AG04449 (cell line): ENCODE measurements around the gene SEMA4B.

Experiments
- CTCF ChIA-PET: fragments of 350-600 bp; formaldehyde crosslinking; extraction: SDS; loops from one replicate; lab custom pipeline; 2021; ENCODE audit warnings: antibody characterized with exemption; lab: Yijun Ruan, JAX
- POLR2A ChIA-PET: fragments of 400-600, 350-600 bp; formaldehyde crosslinking; extraction: SDS; loops from one replicate; lab custom pipeline; 2020; ENCODE audit warnings: antibody characterized with exemption, inconsistent platforms; lab: Yijun Ruan, JAX
- DNase-seq: peaks from one replicate; pipeline ENCODE4 v3.0.0-alpha.2; 2010; ENCODE audit warnings: low read depth, low spot score
- H3K4me3 ChIP-seq: 2 replicates; pipeline ENCODE4 v1.5.1; 2011; ENCODE audit warnings: low read depth, mild to moderate bottlenecking, control low read depth, low read length
- TF ChIP-seq, protein P1 (sequence below): IDR thresholded peaks from one replicate; pipeline ENCODE4 v1.5.1; 2011; ENCODE audit warnings: mild to moderate bottlenecking, moderate library complexity, low read length, control low read depth, inconsistent platforms; ENCODE audit not compliant: insufficient read depth; ENCODE audit errors: missing control alignments

SEMA4B gene

DNA sequence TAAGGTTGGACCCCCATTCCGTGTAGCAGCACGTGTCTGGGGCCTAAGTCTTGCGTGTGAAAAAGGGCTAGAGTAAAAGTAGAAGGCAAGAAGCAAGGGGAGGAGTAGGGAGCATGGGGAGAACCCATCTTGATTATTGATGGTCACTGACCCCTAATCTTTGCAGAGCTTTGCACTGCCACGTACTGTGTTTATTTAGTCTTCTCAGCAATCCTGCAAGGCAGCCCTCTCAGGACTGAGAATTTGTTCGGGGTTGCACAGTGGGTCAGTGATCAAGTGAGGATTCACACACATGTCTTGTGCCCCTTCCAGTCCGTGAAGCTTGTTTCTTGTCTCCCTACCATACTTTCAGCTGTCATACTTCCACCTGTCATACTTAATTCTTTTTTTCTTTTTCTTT, 7.2 kb downstream of the SEMA4B start:
- TF ChIP-seq, protein P1, sequence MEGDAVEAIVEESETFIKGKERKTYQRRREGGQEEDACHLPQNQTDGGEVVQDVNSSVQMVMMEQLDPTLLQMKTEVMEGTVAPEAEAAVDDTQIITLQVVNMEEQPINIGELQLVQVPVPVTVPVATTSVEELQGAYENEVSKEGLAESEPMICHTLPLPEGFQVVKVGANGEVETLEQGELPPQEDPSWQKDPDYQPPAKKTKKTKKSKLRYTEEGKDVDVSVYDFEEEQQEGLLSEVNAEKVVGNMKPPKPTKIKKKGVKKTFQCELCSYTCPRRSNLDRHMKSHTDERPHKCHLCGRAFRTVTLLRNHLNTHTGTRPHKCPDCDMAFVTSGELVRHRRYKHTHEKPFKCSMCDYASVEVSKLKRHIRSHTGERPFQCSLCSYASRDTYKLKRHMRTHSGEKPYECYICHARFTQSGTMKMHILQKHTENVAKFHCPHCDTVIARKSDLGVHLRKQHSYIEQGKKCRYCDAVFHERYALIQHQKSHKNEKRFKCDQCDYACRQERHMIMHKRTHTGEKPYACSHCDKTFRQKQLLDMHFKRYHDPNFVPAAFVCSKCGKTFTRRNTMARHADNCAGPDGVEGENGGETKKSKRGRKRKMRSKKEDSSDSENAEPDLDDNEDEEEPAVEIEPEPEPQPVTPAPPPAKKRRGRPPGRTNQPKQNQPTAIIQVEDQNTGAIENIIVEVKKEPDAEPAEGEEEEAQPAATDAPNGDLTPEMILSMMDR, result no peak
- DNase-seq, result no peak
- ChIA-PET CTCF (interaction anchor here (0.6 to 3.4 kb wide), 3 partner anchors 11 to 122 kb away, joined by 3 to 18 read pairs (median 10); no protein-coding TSS in a partner anchor), POLR2A (no interaction called here)
- no peak overlapping the region for H3K4me3 ChIP-seq

DNA sequence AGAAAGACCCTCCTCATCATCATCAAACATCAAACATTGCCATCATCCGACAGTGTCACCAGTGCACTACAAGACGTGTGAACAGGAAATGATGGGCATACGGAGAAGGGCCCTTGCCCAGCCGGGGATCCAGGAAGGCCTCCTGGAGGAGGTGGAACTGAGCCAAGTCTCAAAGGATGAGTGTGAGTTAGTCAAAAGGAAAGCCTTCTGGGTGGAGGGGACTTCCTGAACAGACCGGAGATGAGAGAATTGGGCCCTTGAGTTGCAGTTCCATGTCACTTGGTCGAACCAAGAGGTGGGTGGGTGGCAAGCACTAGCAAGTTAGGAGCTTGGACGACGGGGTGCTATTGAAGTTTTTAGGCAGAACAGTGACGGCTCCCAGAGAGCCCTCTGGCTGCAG, 8.5 kb downstream of the SEMA4B start:
- CTCF ChIA-PET, result interaction anchor here (0.6 to 3.4 kb wide), 4 partner anchors 8 to 12 kb away, joined by 3 to 18 read pairs (median 8); partner anchors contain the start of gene SEMA4B
- POLR2A ChIA-PET, result no interaction called here
- H3K4me3 ChIP-seq, result no peak overlapping the region
- no peak for DNase-seq
- TF ChIP-seq, protein P1, result no peak

DNA sequence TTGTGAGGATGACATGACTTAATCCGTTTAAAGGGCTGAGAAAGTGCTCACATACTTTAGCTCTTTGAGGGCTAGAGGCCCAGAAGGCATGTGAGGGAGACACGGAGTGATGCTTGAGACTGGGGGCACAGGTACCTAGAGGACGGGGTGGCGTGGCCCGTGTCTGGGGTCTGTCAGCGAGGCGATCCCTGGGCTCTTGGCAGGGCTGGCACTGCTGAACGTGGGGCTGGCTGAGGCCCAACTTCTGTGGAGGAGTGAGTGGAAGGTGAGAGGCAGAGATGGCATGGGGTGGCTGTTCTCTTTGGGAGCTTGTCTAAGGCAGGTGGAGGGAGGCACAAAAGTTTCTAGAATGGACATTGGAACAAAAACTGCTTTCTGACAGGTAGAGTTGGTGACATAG, 9.5 kb downstream of the SEMA4B start:
- no peak for DNase-seq
- ChIA-PET POLR2A (no interaction called here), CTCF (interaction anchor here (1.9 kb wide), 1 partner anchor 9 kb away, joined by 5 read pairs; the partner anchor contains the start of gene SEMA4B)
- TF ChIP-seq, protein P1, result no peak
- H3K4me3 ChIP-seq, result no peak overlapping the region

DNA sequence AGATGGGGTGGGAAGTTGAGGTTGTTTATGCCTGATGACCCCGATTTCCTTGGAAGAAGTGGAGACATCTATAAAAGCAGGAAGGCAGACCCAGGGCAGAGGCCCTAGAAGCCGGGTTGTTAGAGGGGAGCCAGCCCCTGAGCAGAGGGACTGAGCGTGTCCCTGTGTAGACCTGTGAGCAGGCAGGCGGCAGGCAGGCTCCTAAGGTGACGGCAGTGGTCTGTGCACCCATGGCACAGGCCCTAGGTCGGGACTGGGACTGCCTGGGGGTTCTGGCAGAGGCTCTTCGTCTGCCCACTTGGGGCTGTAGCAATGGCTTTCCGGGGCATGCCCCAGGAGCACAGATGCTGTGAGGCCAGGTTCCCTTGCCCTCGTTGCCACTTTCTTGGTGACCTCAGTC, 9.9 kb downstream of the SEMA4B start:
- ChIA-PET POLR2A (no interaction called here), CTCF (interaction anchor here (1.9 kb wide), 1 partner anchor 10 kb away, joined by 5 read pairs; the partner anchor contains the start of gene SEMA4B)
- no peak for DNase-seq
- TF ChIP-seq, protein P1, result no peak
- no peak overlapping the region for H3K4me3 ChIP-seq

DNA sequence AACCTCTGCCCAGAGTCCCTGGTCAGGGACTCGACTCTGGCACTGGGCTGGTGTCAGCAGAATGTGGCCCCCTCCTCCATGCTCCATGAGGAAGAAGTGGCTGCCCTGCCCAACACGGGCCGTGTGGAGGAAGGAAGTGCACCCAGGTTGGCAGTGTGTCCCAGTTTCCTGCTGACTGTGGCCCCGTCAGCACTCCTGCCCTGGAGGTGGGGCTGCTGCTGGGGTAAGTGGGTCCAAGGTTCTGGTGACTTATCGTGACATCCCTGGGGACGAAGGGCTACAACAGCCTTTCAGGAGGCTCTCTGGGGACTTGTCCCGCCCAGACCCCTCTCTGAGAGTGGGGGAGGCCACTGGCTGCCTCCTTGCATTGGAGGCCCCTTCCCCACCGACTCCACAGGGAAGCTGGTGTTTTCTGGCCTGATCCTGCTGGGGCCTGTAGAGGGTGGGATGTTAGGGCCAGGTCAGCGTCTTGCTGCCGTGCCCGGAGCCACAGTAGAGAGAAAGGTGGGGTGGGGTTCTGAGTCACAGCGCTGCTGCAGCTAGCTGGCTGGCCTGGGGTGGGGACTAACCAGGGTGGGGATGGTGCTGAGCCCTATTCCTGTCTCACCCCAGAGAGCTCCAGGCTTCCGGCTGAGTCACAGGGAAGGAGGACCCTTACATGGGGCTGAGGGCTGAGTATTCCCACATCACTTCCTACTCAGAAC, 10.5 kb downstream of the SEMA4B start:
- ChIA-PET POLR2A (no interaction called here), CTCF (interaction anchor here (0.8 to 1.7 kb wide), 2 partner anchors 9 to 28 kb away, joined by 3 to 14 read pairs; no protein-coding TSS in a partner anchor)
- no peak for DNase-seq
- TF ChIP-seq, protein P1, result no peak
- H3K4me3 ChIP-seq, result no peak overlapping the region
